Thoracic aorta (tissue), 2 donors: ENCODE results near the gene CERK. TPM values are rescaled to one million over a fixed set of nuclear protein-coding genes. Genes with fewer than 3 reads are reported as not detected.
"Not testable (repeated sequence)": the region's sequence is repeated elsewhere in the genome, so short reads cannot be mapped to it uniquely, and the experiment has no call there.

Source experiments
- ATAC-seq: fragments of 150-250 bp; one replicate; pipeline ENCODE4 v1.8.0; 2017; ENCODE audit warnings: low read depth; ENCODE audit not compliant: insufficient number of reproducible peaks, low FRiP score
- DNase-seq: peaks from one replicate; pipeline ENCODE4 v3.0.0-alpha.2; 2020; ENCODE audit warnings: low spot score
- H3K27ac ChIP-seq, 2 donors: fragments of 200-600 bp; sonication (generic); 1 replicate in 1 of 2; 2 replicates in 1 of 2; pipeline ENCODE4 v1.5.1; 2016; ENCODE audit warnings: mild to moderate bottlenecking in 2 of 2, moderate library complexity in 2 of 2
- H3K27me3 ChIP-seq: fragments of 200-600 bp; sonication (generic); replicated peaks from 2 replicates; pipeline ENCODE4 v1.6.0; 2016; ENCODE audit warnings: mild to moderate bottlenecking; ENCODE audit not compliant: insufficient read depth
- H3K36me3 ChIP-seq: fragments of 200-600 bp; sonication (generic); one replicate; pipeline ENCODE4 v1.5.1; 2016
- H3K4me1 ChIP-seq, 2 donors: fragments of 200-600 bp; sonication (generic); 1 replicate in 1 of 2; 2 replicates in 1 of 2; pipeline versions ENCODE4 v1.5.1 to v1.6.0; 2016; ENCODE audit warnings: low read depth in 2 of 2, mild to moderate bottlenecking in 1 of 2; ENCODE audit not compliant: control insufficient read depth in 1 of 2
- H3K4me3 ChIP-seq: fragments of 200-600 bp; sonication (generic); 2 replicates; pipeline ENCODE4 v1.5.1; 2016; ENCODE audit warnings: mild to moderate bottlenecking
- H3K9me3 ChIP-seq: fragments of 200-600 bp; sonication (generic); 2 replicates; pipeline ENCODE4 v1.5.1; 2016
- total RNA-seq, 2 donors: library from RNA; depleted of rRNA; stranded (reverse); fragments of >200 nt; gene quantifications; one replicate each; pipeline versions ENCODE4 v1.1.0 to v1.2.3, GENCODE V29; 2016
- TF ChIP-seq, protein P1 (sequence below): fragments of 200-600 bp; sonication (generic); IDR thresholded peaks from one replicate; pipeline ENCODE4 v1.5.1; 2019; ENCODE audit warnings: antibody characterized with exemption

Gene CERK
- total RNA-seq, 2 donors from 2014 or later = 65.5 to 72.8 TPM

GRCh38 chr22:46651316-46651715 is 86.7 kb downstream of the CERK start:
- Histone ChIP-seq H3K36me3 (no peaks in the 10 kb centered on the region), H3K4me3 (no peak overlapping the region), H3K9me3 (no peaks in the 10 kb centered on the region), H3K4me1 (peaks cover 7 to 15% of the 10 kb centered on the region in 2 donors), H3K27me3 (no peaks in the 10 kb centered on the region), H3K27ac (no peak overlapping the region)
- DNase-seq = no peak
- TF ChIP-seq, protein P1, sequence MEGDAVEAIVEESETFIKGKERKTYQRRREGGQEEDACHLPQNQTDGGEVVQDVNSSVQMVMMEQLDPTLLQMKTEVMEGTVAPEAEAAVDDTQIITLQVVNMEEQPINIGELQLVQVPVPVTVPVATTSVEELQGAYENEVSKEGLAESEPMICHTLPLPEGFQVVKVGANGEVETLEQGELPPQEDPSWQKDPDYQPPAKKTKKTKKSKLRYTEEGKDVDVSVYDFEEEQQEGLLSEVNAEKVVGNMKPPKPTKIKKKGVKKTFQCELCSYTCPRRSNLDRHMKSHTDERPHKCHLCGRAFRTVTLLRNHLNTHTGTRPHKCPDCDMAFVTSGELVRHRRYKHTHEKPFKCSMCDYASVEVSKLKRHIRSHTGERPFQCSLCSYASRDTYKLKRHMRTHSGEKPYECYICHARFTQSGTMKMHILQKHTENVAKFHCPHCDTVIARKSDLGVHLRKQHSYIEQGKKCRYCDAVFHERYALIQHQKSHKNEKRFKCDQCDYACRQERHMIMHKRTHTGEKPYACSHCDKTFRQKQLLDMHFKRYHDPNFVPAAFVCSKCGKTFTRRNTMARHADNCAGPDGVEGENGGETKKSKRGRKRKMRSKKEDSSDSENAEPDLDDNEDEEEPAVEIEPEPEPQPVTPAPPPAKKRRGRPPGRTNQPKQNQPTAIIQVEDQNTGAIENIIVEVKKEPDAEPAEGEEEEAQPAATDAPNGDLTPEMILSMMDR = no peak
- no peak for ATAC-seq

- peaks cover 7 to 15% of the 10 kb centered on the region in 2 donors for H3K4me1 ChIP-seq
- ATAC-seq = no peak
- H3K36me3 ChIP-seq = no peaks in the 10 kb centered on the region
- H3K27me3 ChIP-seq = no peaks in the 10 kb centered on the region
- TF ChIP-seq, protein P1 = no peak
- DNase-seq = no peak
- no peak overlapping the region for H3K27ac ChIP-seq
- H3K4me3 ChIP-seq = no peak overlapping the region
- H3K9me3 ChIP-seq = no peaks in the 10 kb centered on the region
Measured at GRCh38 chr22:46650078-46650810, 87.8 kb downstream of the CERK start.

GRCh38 chr22:46649141-46650077 is 88.6 kb downstream of the CERK start:
- TF ChIP-seq, protein P1 = no peak
- Histone ChIP-seq H3K4me1 (peaks cover 7 to 15% of the 10 kb centered on the region in 2 donors), H3K4me3 (no peak overlapping the region), H3K27ac (no peak overlapping the region), H3K36me3 (no peaks in the 10 kb centered on the region), H3K27me3 (no peaks in the 10 kb centered on the region), H3K9me3 (no peaks in the 10 kb centered on the region)
- DNase-seq (no peak), ATAC-seq (no peak)

DNA sequence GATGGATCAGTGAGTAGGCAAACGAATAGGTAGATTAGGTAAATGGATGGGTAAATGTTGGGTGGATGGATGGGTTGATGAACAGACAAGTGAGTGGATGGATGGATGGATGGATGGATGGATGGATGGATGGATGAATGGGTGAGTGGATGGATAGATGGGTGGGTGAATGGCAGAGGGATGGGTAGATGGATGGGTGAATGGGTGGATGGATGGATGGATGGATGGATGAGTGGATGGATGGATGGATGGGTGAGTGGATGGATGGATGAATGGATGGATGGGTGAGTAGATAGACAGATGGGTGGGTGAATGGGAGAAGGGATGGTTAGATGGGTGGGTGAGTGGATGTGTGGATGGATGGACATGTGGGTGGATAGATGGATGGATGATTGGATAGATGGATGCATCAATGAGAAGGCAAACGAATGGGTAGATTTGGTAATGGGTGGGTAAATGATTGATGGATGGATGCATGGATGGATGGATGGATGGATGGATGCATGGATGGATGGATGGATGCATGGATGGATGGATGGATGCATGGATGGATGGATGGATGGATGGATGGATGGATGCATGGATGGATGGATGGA is 89.7 kb downstream of the CERK start:
- peaks cover 7 to 15% of the 10 kb centered on the region in 2 donors for H3K4me1 ChIP-seq
- H3K36me3 ChIP-seq, H3K27ac ChIP-seq, H3K9me3 ChIP-seq, H3K27me3 ChIP-seq, DNase-seq, H3K4me3 ChIP-seq, ATAC-seq: not testable (repeated sequence)

GRCh38 chr22:46646531-46647215 is 91.4 kb downstream of the CERK start:
- ATAC-seq (no peak), DNase-seq (no peak)
- TF ChIP-seq, protein P1 = no peak
- H3K4me3 ChIP-seq = no peak overlapping the region
- H3K27ac ChIP-seq = no peak overlapping the region
- H3K9me3 ChIP-seq = no peaks in the 10 kb centered on the region
- H3K4me1 ChIP-seq = peaks cover 7 to 15% of the 10 kb centered on the region in 2 donors
- H3K36me3 ChIP-seq = no peaks in the 10 kb centered on the region
- no peaks in the 10 kb centered on the region for H3K27me3 ChIP-seq

GRCh38 chr22:46642840-46643480 is 95.1 kb downstream of the CERK start:
- not testable (repeated sequence) for H3K27ac ChIP-seq, H3K4me3 ChIP-seq, ATAC-seq, H3K9me3 ChIP-seq, DNase-seq, H3K4me1 ChIP-seq, H3K36me3 ChIP-seq, H3K27me3 ChIP-seq
